NCI-H446 treated with DMSO at 0.1 percent for 48 hours (cell line): Measurements from ENCODE around the gene CA5A.
"Not testable (repeated sequence)": the region's sequence is repeated elsewhere in the genome, so short reads cannot be mapped to it uniquely, and the experiment has no call there.

Experiments
- DNase-seq: peaks from one replicate; lab custom pipeline; 2025; lab: John Stamatoyannopoulos, UW

The CA5A gene

GRCh38 chr16:87948119-87948545, 11.8 kb upstream of the CA5A start:
- no peak for DNase-seq

GRCh38 chr16:87947356-87948118, 11.2 kb upstream of the CA5A start:
- no peak for DNase-seq

GRCh38 chr16:87946596-87947347, 10.4 kb upstream of the CA5A start:
- no peak for DNase-seq

- DNase-seq = no peak
Measured at GRCh38 chr16:87945351-87946042, 9.2 kb upstream of the CA5A start.

GRCh38 chr16:87942680-87943079, 6.4 kb upstream of the CA5A start:
- DNase-seq = no peak

- no peak for DNase-seq
Measured at GRCh38 chr16:87939562-87940423, 3.5 kb upstream of the CA5A start.

- DNase-seq = no peak
Measured at GRCh38 chr16:87938412-87938949, 2.2 kb upstream of the CA5A start.

- DNase-seq = not testable (repeated sequence)
Measured at GRCh38 chr16:87937231-87937542, 858 bp upstream of the CA5A start.

GRCh38 chr16:87936016-87936374, 334 bp downstream of the CA5A start:
- not testable (repeated sequence) for DNase-seq

GRCh38 chr16:87934752-87935425, 1.4 kb downstream of the CA5A start:
- not testable (repeated sequence) for DNase-seq

GRCh38 chr16:87933140-87933495, 3.2 kb downstream of the CA5A start:
- DNase-seq = no peak

- DNase-seq = not testable (repeated sequence)
Measured at GRCh38 chr16:87932475-87933139, 3.7 kb downstream of the CA5A start.

GRCh38 chr16:87931504-87931903, 4.8 kb downstream of the CA5A start:
- no peak for DNase-seq

- no peak for DNase-seq
Measured at GRCh38 chr16:87930456-87930855, 5.9 kb downstream of the CA5A start.

GRCh38 chr16:87929986-87930385, 6.3 kb downstream of the CA5A start:
- no peak for DNase-seq

- DNase-seq = no peak
Measured at GRCh38 chr16:87927195-87927562, 9.2 kb downstream of the CA5A start.

- no peak for DNase-seq
Measured at GRCh38 chr16:87926246-87927194, 9.8 kb downstream of the CA5A start.

- DNase-seq = no peak
Measured at GRCh38 chr16:87924811-87925670, 11.3 kb downstream of the CA5A start.
